Endodermal cell (in vitro differentiated cells): Measurements from ENCODE around the gene CCK. TPM values are rescaled to one million over a fixed set of nuclear protein-coding genes. Genes with fewer than 3 reads are reported as not detected.

Experiments used
- DNase-seq: peaks from one replicate; pipeline ENCODE4 v3.0.0-alpha.2; 2017
- H3K27ac ChIP-seq: 2 replicates; pipeline ENCODE4 v1.5.1; 2013; ENCODE audit warnings: mild to moderate bottlenecking, low read depth, low read length, moderate library complexity
- H3K27me3 ChIP-seq: 2 replicates; pipeline ENCODE4 v1.6.1; 2013; ENCODE audit warnings: mild to moderate bottlenecking, low read length, moderate library complexity; ENCODE audit not compliant: insufficient read depth, control insufficient read depth, poor library complexity, severe bottlenecking
- H3K36me3 ChIP-seq: 2 replicates; pipeline ENCODE4 v1.7.0; 2013; ENCODE audit warnings: mild to moderate bottlenecking, low read length, moderate library complexity; ENCODE audit not compliant: control insufficient read depth, insufficient read depth
- H3K4me1 ChIP-seq: one replicate; pipeline ENCODE4 v1.7.0; 2013; ENCODE audit warnings: low read length; ENCODE audit not compliant: control insufficient read depth, insufficient read depth
- H3K4me3 ChIP-seq: 2 replicates; pipeline ENCODE4 v1.5.1; 2013; ENCODE audit warnings: mild to moderate bottlenecking, low read length, moderate library complexity
- H3K9ac ChIP-seq: 2 replicates; pipeline ENCODE4 v1.6.1; 2013; ENCODE audit warnings: mild to moderate bottlenecking, low read length, moderate library complexity; ENCODE audit not compliant: poor library complexity, severe bottlenecking; ENCODE audit errors: extremely low read depth
- H3K9me3 ChIP-seq: 2 replicates; pipeline ENCODE4 v1.6.1; 2013; ENCODE audit warnings: mild to moderate bottlenecking, low read length, moderate library complexity; ENCODE audit not compliant: control insufficient read depth
- H3K27ac Mint-ChIP-seq: 2 replicates; pipeline ENCODE4 v1.8.0; 2020; ENCODE audit warnings: mixed read lengths
- H3K27me3 Mint-ChIP-seq: 2 replicates; pipeline ENCODE4 v1.8.0; 2021; ENCODE audit warnings: mild to moderate bottlenecking, mixed read lengths; ENCODE audit not compliant: insufficient read depth
- H3K36me3 Mint-ChIP-seq: 2 replicates; pipeline ENCODE4 v1.8.0; 2020; ENCODE audit warnings: low read depth, mixed read lengths
- H3K4me1 Mint-ChIP-seq: 2 replicates; pipeline ENCODE4 v1.8.0; 2020; ENCODE audit warnings: mixed read lengths
- H3K4me3 Mint-ChIP-seq: 2 replicates; pipeline ENCODE4 v1.8.0; 2020; ENCODE audit warnings: mild to moderate bottlenecking, moderate library complexity, mixed read lengths
- H3K9me3 Mint-ChIP-seq: 2 replicates; pipeline ENCODE4 v1.8.0; 2020; ENCODE audit warnings: mild to moderate bottlenecking, mixed read lengths
- CTCF ChIP-seq: fragments of 200-600 bp; sonication (generic); conservative IDR thresholded peaks from 2 replicates; pipeline ENCODE4 v1.5.0; 2021; ENCODE audit warnings: antibody characterized with exemption, mild to moderate bottlenecking
- WGBS, 2 experiments: methylation state at CpG; one replicate each; pipeline versions ENCODE4 v1.1.5 to v1.1.7; 2013; ENCODE audit warnings: missing lambda C conversion rate in 2 of 2, mixed read lengths in 1 of 2; ENCODE audit not compliant: insufficient coverage in 1 of 2, insufficient read length in 1 of 2; 5-methylcytosine and 5-hydroxymethylcytosine counted together
- total RNA-seq, 2 donors: library from RNA; stranded (reverse); fragmentation: NEBNext Ultra II Directional in 1 of 2; extraction: Animal tissue kit (Norgen Biotek cat#: 25700) in 1 of 2; gene quantifications; 2 replicates in 1 of 2; 3 replicates in 1 of 2; pipeline ENCODE4 v1.2.1, GENCODE V29; 2021

CCK gene
- total RNA-seq, 2 donors from 2014 or later, result 0.64 to 0.97 TPM

- Histone ChIP-seq H3K27me3 (no peaks in the 10 kb centered on the region), H3K36me3 (no peaks in the 10 kb centered on the region), H3K27ac (no peak overlapping the region), H3K9me3 (no peaks in the 10 kb centered on the region), H3K4me1 (no peaks in the 10 kb centered on the region), H3K9ac (no peak overlapping the region), H3K4me3 (no peak overlapping the region)
- 67 to 92% methylated on average over 1 of the region's 1 CpG for WGBS, 2 experiments
- no peaks in the 10 kb centered on the region for H3K4me1 Mint-ChIP-seq
- H3K27me3 Mint-ChIP-seq, result peaks cover 15% of the 10 kb centered on the region
- no peak overlapping the region for H3K27ac Mint-ChIP-seq
- peaks cover 21% of the 10 kb centered on the region for H3K9me3 Mint-ChIP-seq
- DNase-seq, result no peak
- H3K4me3 Mint-ChIP-seq, result no peak overlapping the region
- H3K36me3 Mint-ChIP-seq, result no peaks in the 10 kb centered on the region
- TF ChIP-seq CTCF, result no peak
These were observed 26.0 kb upstream of the CCK start for GRCh38 chr3:42292009-42292408.

GRCh38 chr3:42290966-42291714 is 25.2 kb upstream of the CCK start:
- Mint-ChIP-seq H3K4me3 (no peak overlapping the region), H3K27ac (no peak overlapping the region), H3K27me3 (peaks cover 15% of the 10 kb centered on the region), H3K4me1 (no peaks in the 10 kb centered on the region), H3K9me3 (peaks cover 27% of the 10 kb centered on the region), H3K36me3 (no peaks in the 10 kb centered on the region)
- TF ChIP-seq CTCF, result no peak
- no peaks in the 10 kb centered on the region for H3K9me3 ChIP-seq
- no peak overlapping the region for H3K27ac ChIP-seq
- H3K27me3 ChIP-seq, result no peaks in the 10 kb centered on the region
- no peak overlapping the region for H3K4me3 ChIP-seq
- H3K36me3 ChIP-seq, result no peaks in the 10 kb centered on the region
- no peak for DNase-seq
- 92 to 100% methylated on average over 2 to 5 of the region's 5 CpGs for WGBS, 2 experiments
- no peaks in the 10 kb centered on the region for H3K4me1 ChIP-seq
- H3K9ac ChIP-seq, result no peak overlapping the region

- H3K4me3 ChIP-seq, result no peak overlapping the region
- WGBS, 2 experiments, result 67% methylated on average over 1 of the region's 1 CpG; no CpG with 5 or more reads in 1 of the 2 experiments
- no peaks in the 10 kb centered on the region for H3K27me3 ChIP-seq
- no peak for TF ChIP-seq CTCF
- no peaks in the 10 kb centered on the region for H3K36me3 ChIP-seq
- Mint-ChIP-seq H3K4me3 (no peak overlapping the region), H3K9me3 (peaks cover 38% of the 10 kb centered on the region), H3K36me3 (no peaks in the 10 kb centered on the region), H3K4me1 (no peaks in the 10 kb centered on the region), H3K27me3 (peaks cover 11% of the 10 kb centered on the region), H3K27ac (no peak overlapping the region)
- no peak overlapping the region for H3K27ac ChIP-seq
- no peak overlapping the region for H3K9ac ChIP-seq
- DNase-seq, result no peak
- H3K9me3 ChIP-seq, result no peaks in the 10 kb centered on the region
- H3K4me1 ChIP-seq, result no peaks in the 10 kb centered on the region
These were observed 23.0 kb upstream of the CCK start for GRCh38 chr3:42289026-42289425.
